Measurements from ENCODE around the gene ARHGAP42. TPM values are rescaled to one million over a fixed set of nuclear protein-coding genes. Genes with fewer than 3 reads are reported as not detected.

The ARHGAP42 gene
- total RNA-seq, 1 experiment from 2014 or later, result 8.0 TPM

DNA sequence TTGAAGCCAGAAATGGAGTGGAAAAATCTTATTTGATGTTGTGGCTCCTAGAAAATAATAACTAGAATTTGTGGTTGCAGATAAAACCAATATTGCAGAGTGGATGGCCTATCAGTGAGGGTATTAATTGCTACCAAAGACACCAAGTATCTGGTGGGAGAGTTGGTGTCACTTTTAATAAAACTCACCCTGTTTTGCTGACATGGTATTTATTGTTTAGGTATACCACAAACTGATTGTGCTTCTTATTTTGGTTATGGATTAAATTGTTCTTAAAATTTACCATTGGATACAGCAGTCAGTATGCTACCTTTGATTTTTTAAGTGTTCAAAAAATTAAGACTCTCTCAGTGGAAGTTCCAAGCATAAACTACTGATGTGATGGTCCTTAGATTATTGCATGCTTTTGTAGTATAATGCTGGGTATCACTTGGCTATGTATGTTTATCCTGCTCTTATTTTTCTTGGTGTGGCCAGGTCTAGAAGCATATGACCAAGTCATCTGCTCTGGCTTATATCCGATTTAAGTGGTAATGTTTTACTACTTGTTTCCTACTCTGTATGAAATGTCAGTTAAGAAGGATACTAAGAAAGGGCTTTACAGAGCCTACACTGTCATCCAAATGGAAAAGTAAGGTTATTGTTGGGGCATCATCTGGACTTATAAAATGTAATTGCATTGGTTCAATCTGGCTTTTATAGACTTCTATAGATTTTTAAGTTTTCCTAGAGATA, 101.6 kb downstream of the ARHGAP42 start:
- Histone ChIP-seq H3K36me3 (ENCODE audit: insufficient read depth, low read length, poor library complexity, severe bottlenecking) (no peaks in the 10 kb centered on the region), H3K27me3 (replicated peaks; ENCODE audit: insufficient read depth, low read depth, low read length, poor library complexity) (no peaks in the 10 kb centered on the region), H3K4me1 (ENCODE audit: insufficient read depth, low read length, poor library complexity, severe bottlenecking) (no peaks in the 10 kb centered on the region), H3K27ac (ENCODE audit: low read depth, low read length, poor library complexity, severe bottlenecking) (no peak overlapping the region), H3K9me3 (ENCODE audit: low read depth, low read length, poor library complexity, severe bottlenecking) (no peaks in the 10 kb centered on the region), H3K4me3 (ENCODE audit: low read depth, low read length, poor library complexity, severe bottlenecking) (no peak overlapping the region)
- no TSS peak for BruUV-seq (replicated peaks)
- ChIA-PET POLR2A (ENCODE audit: low non-redundant PET) (no interaction called here), CTCF (no interaction called here)
- TF ChIP-seq EZH2 (IDR thresholded peaks at IDR 0.05; ENCODE audit: borderline replicate concordance, low read depth, low read length, poor library complexity, severe bottlenecking) (no peak), CTCF (conservative IDR thresholded peaks at IDR 0.05; ENCODE audit: low read depth, low read length) (no peak)
- DNase-seq (ENCODE audit: low spot score), result no peak
- intact Hi-C loops (cut with micrococcal nuclease; ENCODE audit: unreplicated experiment), result no loop called here

GRCh38 chr11:100789500-100789899, 102.4 kb downstream of the ARHGAP42 start:
- intact Hi-C loops (cut with micrococcal nuclease; ENCODE audit: unreplicated experiment), result no loop called here
- TF ChIP-seq CTCF (conservative IDR thresholded peaks at IDR 0.05; ENCODE audit: low read depth, low read length), result no peak
- TF ChIP-seq EZH2 (IDR thresholded peaks at IDR 0.05; ENCODE audit: borderline replicate concordance, low read depth, low read length, poor library complexity, severe bottlenecking), result no peak
- no peak overlapping the region for H3K4me3 ChIP-seq (ENCODE audit: low read depth, low read length, poor library complexity, severe bottlenecking)
- no peaks in the 10 kb centered on the region for H3K4me1 ChIP-seq (ENCODE audit: insufficient read depth, low read length, poor library complexity, severe bottlenecking)
- no peak overlapping the region for H3K27ac ChIP-seq (ENCODE audit: low read depth, low read length, poor library complexity, severe bottlenecking)
- ChIA-PET POLR2A (ENCODE audit: low non-redundant PET) (no interaction called here), CTCF (no interaction called here)
- DNase-seq (ENCODE audit: low spot score), result peak; percentile 17
- H3K36me3 ChIP-seq (ENCODE audit: insufficient read depth, low read length, poor library complexity, severe bottlenecking), result no peaks in the 10 kb centered on the region
- H3K27me3 ChIP-seq (replicated peaks; ENCODE audit: insufficient read depth, low read depth, low read length, poor library complexity), result no peaks in the 10 kb centered on the region
- BruUV-seq (replicated peaks), result no TSS peak
- H3K9me3 ChIP-seq (ENCODE audit: low read depth, low read length, poor library complexity, severe bottlenecking), result no peaks in the 10 kb centered on the region

DNA sequence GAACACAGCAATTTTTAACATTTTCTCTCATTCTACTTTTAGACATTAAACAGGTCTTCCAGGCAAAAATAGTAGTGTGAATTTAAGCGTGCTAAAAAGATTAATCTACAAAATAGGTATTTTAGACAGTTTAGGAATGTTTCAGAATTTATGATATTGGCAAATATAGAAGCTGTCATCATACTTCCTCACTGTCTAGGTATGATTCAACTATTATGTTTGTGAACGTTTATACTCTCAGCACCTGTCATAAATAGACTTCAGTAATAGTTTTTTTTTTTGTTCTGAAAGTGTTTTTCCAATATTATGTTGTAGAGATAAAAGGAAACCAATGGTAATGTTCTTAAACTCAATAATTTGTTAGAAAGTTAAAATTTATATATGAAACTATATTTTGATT, 103.0 kb downstream of the ARHGAP42 start:
- intact Hi-C loops (cut with micrococcal nuclease; ENCODE audit: unreplicated experiment), result no loop called here
- DNase-seq (ENCODE audit: low spot score), result no peak
- no peak for TF ChIP-seq CTCF (conservative IDR thresholded peaks at IDR 0.05; ENCODE audit: low read depth, low read length)
- TF ChIP-seq EZH2 (IDR thresholded peaks at IDR 0.05; ENCODE audit: borderline replicate concordance, low read depth, low read length, poor library complexity, severe bottlenecking), result no peak
- no peak overlapping the region for H3K27ac ChIP-seq (ENCODE audit: low read depth, low read length, poor library complexity, severe bottlenecking)
- CTCF ChIA-PET, result no interaction called here
- no peaks in the 10 kb centered on the region for H3K27me3 ChIP-seq (replicated peaks; ENCODE audit: insufficient read depth, low read depth, low read length, poor library complexity)
- no peaks in the 10 kb centered on the region for H3K36me3 ChIP-seq (ENCODE audit: insufficient read depth, low read length, poor library complexity, severe bottlenecking)
- BruUV-seq (replicated peaks), result no TSS peak
- H3K4me3 ChIP-seq (ENCODE audit: low read depth, low read length, poor library complexity, severe bottlenecking), result no peak overlapping the region
- POLR2A ChIA-PET (ENCODE audit: low non-redundant PET), result no interaction called here
- H3K4me1 ChIP-seq (ENCODE audit: insufficient read depth, low read length, poor library complexity, severe bottlenecking), result no peaks in the 10 kb centered on the region
- no peaks in the 10 kb centered on the region for H3K9me3 ChIP-seq (ENCODE audit: low read depth, low read length, poor library complexity, severe bottlenecking)

Data from A673 (cell line).